NCI-H2196 treated with DMSO at 0.1 percent for 48 hours (cell line): ENCODE data around the gene TMCC3.
"Not testable (repeated sequence)": the region's sequence is repeated elsewhere in the genome, so short reads cannot be mapped to it uniquely, and the experiment has no call there.

Experiments used
- DNase-seq: peaks from one replicate; lab custom pipeline; 2025; ENCODE audit not compliant: unreplicated experiment; lab: John Stamatoyannopoulos, UW

TMCC3 gene, protein sequence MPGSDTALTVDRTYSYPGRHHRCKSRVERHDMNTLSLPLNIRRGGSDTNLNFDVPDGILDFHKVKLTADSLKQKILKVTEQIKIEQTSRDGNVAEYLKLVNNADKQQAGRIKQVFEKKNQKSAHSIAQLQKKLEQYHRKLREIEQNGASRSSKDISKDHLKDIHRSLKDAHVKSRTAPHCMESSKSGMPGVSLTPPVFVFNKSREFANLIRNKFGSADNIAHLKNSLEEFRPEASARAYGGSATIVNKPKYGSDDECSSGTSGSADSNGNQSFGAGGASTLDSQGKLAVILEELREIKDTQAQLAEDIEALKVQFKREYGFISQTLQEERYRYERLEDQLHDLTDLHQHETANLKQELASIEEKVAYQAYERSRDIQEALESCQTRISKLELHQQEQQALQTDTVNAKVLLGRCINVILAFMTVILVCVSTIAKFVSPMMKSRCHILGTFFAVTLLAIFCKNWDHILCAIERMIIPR

GRCh38 chr12:94650143-94651056, at the start of gene TMCC3:
TSS of gene TMCC3 (minus strand) at chr12:94650557. CDS start at chr12:94650430, 127 bp downstream.
- DNase-seq = no peak

DNA sequence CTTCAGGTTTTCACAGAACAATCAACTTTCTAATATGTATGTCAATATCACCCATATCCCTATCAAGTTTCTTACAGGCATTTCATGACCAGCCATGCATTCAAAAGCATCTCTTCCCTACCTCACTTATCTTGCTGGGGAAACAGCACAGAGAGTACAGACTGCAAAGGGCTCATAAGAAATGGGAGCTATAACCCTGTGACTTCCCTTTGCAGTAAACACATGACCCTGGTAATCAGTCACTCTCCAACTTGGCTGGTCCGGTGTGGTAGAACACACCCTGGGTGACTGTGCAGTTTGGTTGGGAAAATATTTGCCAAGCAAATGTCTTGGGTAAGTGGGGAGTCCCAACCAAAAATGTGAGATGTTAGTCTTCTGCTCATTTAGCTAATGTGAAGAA, 49.4 kb upstream of the TMCC3 start:
- DNase-seq = no peak

- DNase-seq = no peak
These were observed 48.2 kb upstream of the TMCC3 start for GRCh38 chr12:94698578-94698977.

DNA sequence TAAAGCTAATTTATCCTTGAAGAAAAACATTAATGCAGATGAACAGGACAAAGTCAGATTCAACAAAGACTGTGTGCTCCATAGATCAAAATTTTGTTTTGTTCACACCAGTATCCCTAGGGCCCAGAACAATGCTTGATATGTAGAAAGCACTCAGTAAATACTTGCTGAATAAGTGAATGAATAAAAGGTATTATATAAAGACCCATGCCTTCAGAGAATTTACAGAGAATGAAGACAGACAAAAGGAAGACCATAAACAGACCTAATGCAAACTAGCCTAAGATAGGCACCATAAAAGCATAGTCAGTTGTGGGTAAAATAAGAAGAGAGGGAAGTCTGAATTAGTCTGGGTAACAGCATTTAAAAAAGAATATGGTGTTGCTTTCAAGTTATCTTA, 47.3 kb upstream of the TMCC3 start:
- DNase-seq = no peak

DNA sequence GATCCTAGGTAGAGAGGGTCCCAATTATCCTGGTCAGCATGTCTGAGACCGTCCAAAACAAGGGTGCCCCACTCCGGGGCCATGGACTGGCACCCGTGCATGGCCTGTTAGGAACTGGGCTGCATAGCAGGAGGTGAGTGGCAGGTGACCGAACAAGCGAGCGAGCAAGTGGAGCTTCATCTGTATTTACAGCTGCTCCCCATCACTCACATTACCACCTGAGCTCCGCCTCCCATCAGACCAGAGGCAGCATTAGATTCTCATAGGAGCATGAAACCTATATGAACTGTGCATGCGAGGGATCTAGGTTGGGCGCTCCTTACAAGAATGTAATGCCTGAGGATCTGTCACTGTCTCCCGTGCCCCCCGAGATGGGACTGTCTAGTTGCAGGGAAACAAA, 44.4 kb upstream of the TMCC3 start:
- DNase-seq = no peak

- not testable (repeated sequence) for DNase-seq
These were observed 42.5 kb upstream of the TMCC3 start for GRCh38 chr12:94692826-94693225.

- no peak for DNase-seq
These were observed 39.9 kb upstream of the TMCC3 start for GRCh38 chr12:94690198-94690771.

GRCh38 chr12:94689646-94690036, 39.3 kb upstream of the TMCC3 start:
- DNase-seq = no peak

- DNase-seq = no peak
These were observed 38.8 kb upstream of the TMCC3 start for GRCh38 chr12:94689002-94689645.

GRCh38 chr12:94687891-94688290, 37.5 kb upstream of the TMCC3 start:
- DNase-seq = no peak

DNA sequence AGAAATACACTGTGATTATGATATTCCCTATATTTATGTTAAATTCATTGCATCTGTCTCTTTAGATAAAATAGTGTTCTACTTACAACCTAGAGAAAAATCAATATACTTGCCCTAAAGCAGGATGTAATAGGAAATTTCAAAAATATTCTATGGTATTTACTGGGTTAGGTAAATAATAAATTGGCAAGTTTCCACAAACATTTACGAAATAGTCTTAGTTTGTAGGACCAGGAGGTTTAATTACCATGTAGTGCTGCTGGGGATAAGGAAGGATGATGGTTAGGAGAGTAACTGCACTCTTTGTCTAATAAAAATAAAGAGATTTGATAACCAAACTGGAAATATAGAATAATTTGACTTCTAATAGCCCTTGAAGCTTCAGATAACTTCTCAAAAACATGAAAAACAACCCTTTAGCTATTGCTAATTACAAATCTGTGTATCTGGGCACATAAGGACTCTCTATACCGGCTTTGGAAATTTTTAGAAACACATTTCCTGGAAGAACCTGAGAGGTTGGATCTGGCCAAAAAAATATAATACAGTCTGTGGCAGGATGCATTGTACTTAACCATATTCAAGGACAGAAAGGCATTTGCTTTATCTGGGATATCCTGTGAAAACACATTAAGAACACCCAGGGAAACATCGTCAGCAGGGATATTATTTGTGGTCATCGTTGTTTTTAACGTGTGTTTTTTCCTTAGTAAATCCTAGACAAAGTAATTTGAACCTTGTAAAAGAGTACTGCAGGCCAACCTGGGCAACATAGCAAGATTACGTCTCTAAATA, 36.7 kb upstream of the TMCC3 start:
- DNase-seq = no peak

- no peak for DNase-seq
These were observed 34.2 kb upstream of the TMCC3 start for GRCh38 chr12:94684416-94685142.

GRCh38 chr12:94679554-94680195, 29.3 kb upstream of the TMCC3 start:
- no peak for DNase-seq

DNA sequence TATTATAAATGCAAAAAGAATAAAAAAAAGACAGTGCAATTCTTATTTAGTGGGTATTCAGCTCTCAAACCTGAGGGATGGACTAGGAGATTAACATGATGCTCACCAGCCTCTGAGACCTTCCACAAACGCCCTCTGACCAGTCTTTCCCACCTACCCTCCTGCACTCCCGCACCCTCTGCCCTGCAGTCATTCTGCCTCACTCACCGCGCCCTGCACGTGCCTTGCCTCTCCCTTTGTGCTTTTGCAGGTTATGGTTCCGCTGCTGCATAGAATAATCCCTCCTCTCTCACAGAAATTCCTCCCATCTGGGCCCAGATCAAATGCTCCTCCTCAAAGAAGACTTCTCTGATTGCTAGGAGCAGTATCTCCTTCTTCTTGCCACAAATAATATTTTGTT, 28.5 kb upstream of the TMCC3 start:
- DNase-seq = no peak

- no peak for DNase-seq
These were observed 28.0 kb upstream of the TMCC3 start for GRCh38 chr12:94678379-94678778.

GRCh38 chr12:94677778-94678177, 27.4 kb upstream of the TMCC3 start:
- no peak for DNase-seq

DNA sequence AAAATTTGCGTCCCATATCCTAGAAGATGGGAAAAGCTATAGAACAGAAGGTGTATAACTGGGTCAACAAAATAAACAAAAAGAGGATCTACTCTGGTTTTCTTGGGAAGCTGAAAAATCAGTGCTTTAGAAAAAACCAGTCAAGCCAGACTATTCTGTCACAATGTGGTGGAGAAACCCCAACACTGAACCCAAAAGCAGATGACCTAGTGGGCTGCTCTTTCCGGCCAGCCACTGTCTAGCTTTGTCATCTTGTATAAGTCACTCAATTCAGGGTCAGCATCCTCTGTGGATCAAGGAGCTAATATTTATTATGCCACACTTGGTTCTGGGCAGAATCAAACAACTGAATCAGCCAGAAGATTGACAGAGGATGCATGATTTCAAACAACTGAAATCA, 26.6 kb upstream of the TMCC3 start:
- DNase-seq = no peak

GRCh38 chr12:94676031-94676641, 25.8 kb upstream of the TMCC3 start:
- no peak for DNase-seq

GRCh38 chr12:94674835-94675234, 24.5 kb upstream of the TMCC3 start:
- DNase-seq = no peak
